WERI-Rb-1 (cell line): ENCODE measurements around the gene LGALS3.

Experiments
- DNase-seq: peaks from one replicate; pipeline ENCODE4 v3.0.0-alpha.2; 2020
- H3K27ac ChIP-seq: fragments of 250-450 bp; sonication (Bioruptor Pico); 2 replicates; pipeline ENCODE4 v1.5.1; 2020; ENCODE audit warnings: mild to moderate bottlenecking, moderate library complexity
- H3K27me3 ChIP-seq: fragments of 250-450 bp; sonication (Bioruptor Pico); 2 replicates; pipeline ENCODE4 v1.5.1; 2021; ENCODE audit warnings: mild to moderate bottlenecking, low read depth, moderate library complexity; ENCODE audit not compliant: insufficient read depth, severe bottlenecking
- H3K36me3 ChIP-seq: fragments of 250-450 bp; sonication (Bioruptor Pico); 2 replicates; pipeline ENCODE4 v1.5.1; 2020; ENCODE audit warnings: mild to moderate bottlenecking, moderate library complexity
- H3K4me3 ChIP-seq: 2 replicates; pipeline ENCODE4 v1.5.1; 2011; ENCODE audit warnings: low read depth, mild to moderate bottlenecking, control low read depth, low read length
- H3K9me3 ChIP-seq: fragments of 250-450 bp; sonication (Bioruptor Pico); 2 replicates; pipeline ENCODE4 v1.5.1; 2021; ENCODE audit warnings: mild to moderate bottlenecking, moderate library complexity; ENCODE audit not compliant: severe bottlenecking
- TF ChIP-seq, protein P1 (sequence below): IDR thresholded peaks from 2 replicates; pipeline ENCODE4 v1.5.1; 2011; ENCODE audit warnings: low read depth, mild to moderate bottlenecking, control low read depth, inconsistent platforms, low read length

Gene LGALS3

DNA sequence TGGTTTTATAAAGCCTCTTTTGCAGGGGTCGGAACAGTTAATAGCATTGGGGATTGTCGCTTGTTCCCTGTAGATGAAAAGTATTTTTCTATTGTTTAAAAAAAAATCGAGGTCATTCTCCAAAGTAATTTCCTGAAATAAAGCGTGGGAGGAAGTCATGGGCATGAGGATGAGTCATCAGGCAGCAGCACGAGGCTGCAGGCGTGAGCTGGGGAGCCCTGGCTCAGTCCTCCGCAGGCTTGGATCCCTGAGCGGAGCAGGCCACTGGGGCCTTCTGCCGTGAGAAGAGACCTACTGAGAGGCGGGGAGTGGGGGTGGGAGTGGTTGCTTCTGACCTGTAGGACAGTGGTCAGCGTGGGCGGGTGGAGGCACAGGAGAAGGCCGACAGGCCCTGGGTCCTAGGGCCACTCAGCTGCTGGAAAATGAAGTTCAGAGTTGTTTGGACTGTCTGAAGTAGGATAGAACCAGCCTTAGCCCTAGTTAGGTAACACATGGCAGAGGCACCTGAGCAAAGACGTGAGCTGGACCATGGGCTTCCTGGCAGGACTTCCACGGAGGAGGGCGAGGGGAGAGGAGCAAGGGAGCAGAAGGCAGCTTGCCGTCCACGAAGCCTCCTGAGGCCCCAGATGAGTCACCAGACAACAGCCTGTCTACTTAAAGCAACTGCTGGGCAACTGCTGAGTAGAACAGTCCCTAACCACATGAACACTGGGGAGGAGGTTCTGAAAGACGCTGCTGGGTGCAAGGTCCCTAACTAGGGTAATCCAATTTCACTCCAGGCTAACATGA lies 21.1 kb upstream of the LGALS3 start:
- Histone ChIP-seq H3K9me3 (no peaks in the 10 kb centered on the region), H3K36me3 (no peaks in the 10 kb centered on the region), H3K4me3 (no peak overlapping the region), H3K27me3 (no peaks in the 10 kb centered on the region), H3K27ac (no peak overlapping the region)
- TF ChIP-seq, protein P1, sequence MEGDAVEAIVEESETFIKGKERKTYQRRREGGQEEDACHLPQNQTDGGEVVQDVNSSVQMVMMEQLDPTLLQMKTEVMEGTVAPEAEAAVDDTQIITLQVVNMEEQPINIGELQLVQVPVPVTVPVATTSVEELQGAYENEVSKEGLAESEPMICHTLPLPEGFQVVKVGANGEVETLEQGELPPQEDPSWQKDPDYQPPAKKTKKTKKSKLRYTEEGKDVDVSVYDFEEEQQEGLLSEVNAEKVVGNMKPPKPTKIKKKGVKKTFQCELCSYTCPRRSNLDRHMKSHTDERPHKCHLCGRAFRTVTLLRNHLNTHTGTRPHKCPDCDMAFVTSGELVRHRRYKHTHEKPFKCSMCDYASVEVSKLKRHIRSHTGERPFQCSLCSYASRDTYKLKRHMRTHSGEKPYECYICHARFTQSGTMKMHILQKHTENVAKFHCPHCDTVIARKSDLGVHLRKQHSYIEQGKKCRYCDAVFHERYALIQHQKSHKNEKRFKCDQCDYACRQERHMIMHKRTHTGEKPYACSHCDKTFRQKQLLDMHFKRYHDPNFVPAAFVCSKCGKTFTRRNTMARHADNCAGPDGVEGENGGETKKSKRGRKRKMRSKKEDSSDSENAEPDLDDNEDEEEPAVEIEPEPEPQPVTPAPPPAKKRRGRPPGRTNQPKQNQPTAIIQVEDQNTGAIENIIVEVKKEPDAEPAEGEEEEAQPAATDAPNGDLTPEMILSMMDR = no peak
- DNase-seq = no peak

DNA sequence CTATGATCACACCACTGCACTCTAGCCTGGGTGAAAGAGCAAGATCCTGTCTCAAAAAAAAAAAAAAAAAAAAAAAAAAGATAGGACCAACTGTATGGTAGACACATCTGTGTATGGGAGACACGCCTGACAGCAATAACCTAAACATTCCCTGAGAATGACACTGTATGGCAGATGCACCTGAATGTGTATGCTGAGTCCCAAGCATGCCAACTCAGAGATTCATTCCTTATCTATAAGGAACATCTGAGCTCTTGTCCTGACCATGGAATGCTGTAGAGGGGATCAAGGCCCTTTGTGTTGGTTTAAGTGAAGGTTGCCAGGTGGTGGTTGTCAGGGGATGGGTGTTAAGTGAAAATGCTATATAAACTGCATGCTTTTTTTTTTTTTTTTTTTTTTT lies 19.2 kb upstream of the LGALS3 start:
- Histone ChIP-seq H3K27me3 (no peaks in the 10 kb centered on the region), H3K4me3 (no peak overlapping the region), H3K9me3 (no peaks in the 10 kb centered on the region), H3K27ac (no peak overlapping the region), H3K36me3 (no peaks in the 10 kb centered on the region)
- no peak for DNase-seq
- TF ChIP-seq, protein P1 = no peak

DNA sequence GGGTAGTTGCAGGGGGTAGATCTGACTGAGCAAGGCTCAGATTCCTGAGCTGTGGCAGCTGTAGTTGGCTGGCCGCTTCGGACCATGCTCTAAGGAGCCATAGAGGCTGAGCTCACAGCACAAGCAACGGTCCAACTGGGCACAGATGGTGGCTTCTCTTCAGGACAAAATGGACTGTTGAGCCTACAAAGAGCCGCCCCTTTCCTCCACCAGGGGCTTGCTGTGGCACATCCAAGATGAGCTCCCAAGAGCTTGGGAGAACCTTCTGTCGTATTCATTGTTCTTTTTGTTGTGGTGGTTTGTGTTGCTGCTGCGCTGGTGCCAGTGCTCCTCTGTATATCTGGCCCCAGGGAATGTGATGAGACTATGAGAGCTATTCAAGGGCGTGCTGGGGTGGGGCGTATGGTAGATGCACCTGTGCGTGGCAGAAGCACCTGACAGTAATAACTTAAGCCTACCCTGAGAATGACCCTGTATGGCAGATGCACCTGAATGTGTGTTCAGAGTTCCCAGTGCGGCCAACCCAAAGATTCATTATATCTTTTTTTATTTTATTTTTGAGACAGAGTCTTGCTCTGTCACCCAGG lies 17.8 kb upstream of the LGALS3 start:
- no peaks in the 10 kb centered on the region for H3K27me3 ChIP-seq
- no peaks in the 10 kb centered on the region for H3K9me3 ChIP-seq
- DNase-seq = no peak
- TF ChIP-seq, protein P1 = no peak
- H3K36me3 ChIP-seq = no peaks in the 10 kb centered on the region
- no peak overlapping the region for H3K27ac ChIP-seq
- H3K4me3 ChIP-seq = no peak overlapping the region

DNA sequence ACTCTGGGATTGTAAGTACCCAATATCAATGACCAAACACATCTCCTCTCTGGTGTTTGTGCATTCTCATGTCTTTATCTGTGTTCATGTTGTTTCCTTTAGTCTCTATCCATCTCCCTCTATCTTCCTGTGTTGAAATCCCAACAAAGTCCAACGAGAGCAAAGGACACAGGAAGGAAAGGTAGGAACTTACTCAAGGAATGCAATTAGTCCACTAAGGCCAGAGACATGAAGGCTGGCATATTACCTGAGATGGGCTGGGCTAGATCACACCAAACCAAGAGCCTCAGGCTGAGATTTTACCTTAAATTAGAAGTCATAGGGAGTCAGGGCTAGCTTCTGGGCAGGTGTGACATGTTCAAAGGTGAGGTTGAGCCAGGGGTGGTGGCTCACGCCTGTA lies 14.3 kb upstream of the LGALS3 start:
- Histone ChIP-seq H3K4me3 (no peak overlapping the region), H3K27me3 (no peaks in the 10 kb centered on the region), H3K9me3 (no peaks in the 10 kb centered on the region), H3K36me3 (no peaks in the 10 kb centered on the region), H3K27ac (no peak overlapping the region)
- no peak for DNase-seq
- TF ChIP-seq, protein P1 = no peak

DNA sequence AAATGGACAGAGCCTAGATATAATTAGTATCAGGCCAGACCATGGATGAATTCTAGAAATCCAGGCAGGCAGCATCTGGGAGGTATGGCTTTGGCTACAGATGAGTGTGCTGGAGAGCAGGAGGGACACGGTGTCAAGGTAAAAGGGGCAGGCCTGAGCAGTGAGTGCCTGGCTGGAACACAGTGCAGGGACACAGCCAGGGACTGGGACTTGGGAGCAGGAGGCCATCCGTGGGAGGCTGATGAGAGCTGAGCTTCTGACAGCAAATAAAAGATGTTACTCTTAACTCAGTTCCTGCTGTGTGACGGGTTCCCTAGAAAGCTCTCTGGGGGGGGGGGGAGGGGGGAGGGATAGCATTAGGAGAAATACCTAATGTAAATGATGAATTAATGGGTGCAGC lies 13.6 kb upstream of the LGALS3 start:
- Histone ChIP-seq H3K9me3 (no peaks in the 10 kb centered on the region), H3K27ac (no peak overlapping the region), H3K36me3 (no peaks in the 10 kb centered on the region), H3K4me3 (no peak overlapping the region), H3K27me3 (no peaks in the 10 kb centered on the region)
- DNase-seq = no peak
- TF ChIP-seq, protein P1 = no peak

DNA sequence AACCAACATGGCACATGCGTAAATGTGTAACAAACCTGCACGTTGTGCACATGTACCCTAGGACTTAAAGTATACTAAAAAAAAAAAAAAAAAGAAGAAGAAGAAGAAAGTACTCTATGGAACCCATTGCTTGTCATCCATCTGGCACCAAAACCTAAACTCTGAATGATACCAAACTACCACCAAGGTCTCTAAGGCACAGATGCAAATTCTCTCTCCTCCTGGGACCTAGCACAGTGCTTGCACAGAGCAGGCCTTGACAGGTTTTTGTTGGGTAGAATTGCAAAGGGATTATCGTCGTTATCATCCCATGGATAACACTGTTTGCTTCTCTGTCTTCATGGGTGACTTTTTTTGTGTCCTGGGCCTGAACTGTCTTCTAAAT lies 13.2 kb upstream of the LGALS3 start:
- H3K9me3 ChIP-seq = no peaks in the 10 kb centered on the region
- H3K27ac ChIP-seq = no peak overlapping the region
- no peaks in the 10 kb centered on the region for H3K36me3 ChIP-seq
- H3K27me3 ChIP-seq = no peaks in the 10 kb centered on the region
- H3K4me3 ChIP-seq = no peak overlapping the region
- no peak for DNase-seq
- TF ChIP-seq, protein P1 = no peak
